WTC11 (cell line): ENCODE data around the gene GABPB2. TPM values are rescaled to one million over a fixed set of nuclear protein-coding genes. Genes with fewer than 3 reads are reported as not detected.

ENCODE experiments used
- ATAC-seq: fragments of 200-7000 bp; cut with Tn5 transposase; 2 replicates; pipeline ENCODE4 v1.10.0; 2021; ENCODE audit warnings: mild to moderate bottlenecking, moderate library complexity
- CTCF ChIA-PET: fragments of 300-600 bp; sonication (Branson Sonifier 250); formaldehyde crosslinking; loops from one replicate; lab custom pipeline; 2021; ENCODE audit warnings: antibody characterized with exemption; lab: Charles Lee
- POLR2A ChIA-PET: fragments of 350-600 bp; sonication (Branson Sonifier 250); formaldehyde crosslinking; loops from one replicate; lab custom pipeline; 2021; ENCODE audit warnings: antibody characterized with exemption; lab: Charles Lee
- DNase-seq: peaks from one replicate; pipeline ENCODE4 v3.0.0; 2021; ENCODE audit warnings: low spot score
- H3K27ac Mint-ChIP-seq: 2 replicates; pipeline ENCODE4 v1.8.0; 2021; ENCODE audit warnings: mixed read lengths
- H3K27me3 Mint-ChIP-seq: 2 replicates; pipeline ENCODE4 v1.8.0; 2021; ENCODE audit warnings: low read depth, mild to moderate bottlenecking, moderate library complexity, mixed read lengths
- H3K36me3 Mint-ChIP-seq: 2 replicates; pipeline ENCODE4 v1.8.0; 2021; ENCODE audit warnings: mixed read lengths
- H3K4me1 Mint-ChIP-seq: 2 replicates; pipeline ENCODE4 v1.8.0; 2022; ENCODE audit warnings: mixed read lengths
- H3K4me3 Mint-ChIP-seq: 2 replicates; pipeline ENCODE4 v1.8.0; 2021; ENCODE audit warnings: mild to moderate bottlenecking, moderate library complexity, mixed read lengths
- H3K9me3 Mint-ChIP-seq: 2 replicates; pipeline ENCODE4 v1.8.0; 2021; ENCODE audit warnings: mixed read lengths
- CTCF ChIP-seq: fragments of 200-600 bp; IDR thresholded peaks from 2 replicates; pipeline ENCODE4 v1.8.0; 2022; ENCODE audit warnings: antibody characterized with exemption
- ELF4 ChIP-seq: sonication (generic); formaldehyde crosslinking; IDR thresholded peaks from 2 replicates; pipeline ENCODE4 v1.8.1; 2022; ENCODE audit warnings: low read depth, mild to moderate bottlenecking, moderate library complexity, missing genetic modification reagents
- ERG ChIP-seq: fragments of 250-450 bp; sonication (Bioruptor Pico); IDR thresholded peaks from 2 replicates; pipeline ENCODE4 v1.8.0; 2021; ENCODE audit warnings: mild to moderate bottlenecking
- GTF2I ChIP-seq: fragments of 250-450 bp; sonication (Bioruptor Pico); conservative IDR thresholded peaks from 2 replicates; pipeline ENCODE4 v1.4.0; 2021; ENCODE audit warnings: mild to moderate bottlenecking
- JUN ChIP-seq: sonication (generic); formaldehyde crosslinking; IDR thresholded peaks from 2 replicates; pipeline ENCODE4 v1.8.0; 2023; ENCODE audit warnings: mild to moderate bottlenecking, missing genetic modification reagents
- MLX ChIP-seq: sonication (generic); formaldehyde crosslinking; IDR thresholded peaks from 2 replicates; pipeline ENCODE4 v1.8.1; 2023; ENCODE audit warnings: mild to moderate bottlenecking, missing genetic modification reagents, moderate library complexity
- MXD4 ChIP-seq: fragments of 250-450 bp; sonication (Bioruptor Pico); IDR thresholded peaks from 2 replicates; pipeline ENCODE4 v1.8.0; 2021; ENCODE audit warnings: mild to moderate bottlenecking, moderate library complexity, borderline replicate concordance
- NFATC4 ChIP-seq: fragments of 250-450 bp; sonication (Bioruptor Pico); IDR thresholded peaks from 2 replicates; pipeline ENCODE4 v1.9.0; 2021; ENCODE audit warnings: mild to moderate bottlenecking
- NFYB ChIP-seq: sonication (generic); formaldehyde crosslinking; conservative IDR thresholded peaks from 2 replicates; pipeline ENCODE4 v1.8.0; 2022; ENCODE audit warnings: low read depth, missing genetic modification reagents
- NR1H2 ChIP-seq: sonication (generic); formaldehyde crosslinking; IDR thresholded peaks from 2 replicates; pipeline ENCODE4 v1.9.0; 2021; ENCODE audit warnings: mild to moderate bottlenecking, moderate library complexity, missing genetic modification reagents
- OVOL2 ChIP-seq: fragments of 250-450 bp; sonication (Bioruptor Pico); IDR thresholded peaks from 2 replicates; pipeline ENCODE4 v1.9.0; 2021; ENCODE audit warnings: mild to moderate bottlenecking, borderline replicate concordance
- PRRX2 ChIP-seq: fragments of 250-450 bp; sonication (Bioruptor Pico); IDR thresholded peaks from 2 replicates; pipeline ENCODE4 v1.8.0; 2021; ENCODE audit warnings: mild to moderate bottlenecking
- SMAD3 ChIP-seq: sonication (generic); formaldehyde crosslinking; IDR thresholded peaks from 2 replicates; pipeline ENCODE4 v1.8.0; 2022; ENCODE audit warnings: missing genetic modification reagents, mild to moderate bottlenecking, borderline replicate concordance
- SMAD4 ChIP-seq: sonication (generic); formaldehyde crosslinking; IDR thresholded peaks from 2 replicates; pipeline ENCODE4 v1.8.0; 2022; ENCODE audit warnings: mild to moderate bottlenecking, missing genetic modification reagents
- SP1 ChIP-seq: sonication (generic); formaldehyde crosslinking; conservative IDR thresholded peaks from 2 replicates; pipeline ENCODE4 v1.8.1; 2022; ENCODE audit warnings: missing genetic modification reagents
- TEAD1 ChIP-seq: sonication (generic); formaldehyde crosslinking; IDR thresholded peaks from 2 replicates; pipeline ENCODE4 v1.8.0; 2022; ENCODE audit warnings: mild to moderate bottlenecking, missing genetic modification reagents
- TP53 ChIP-seq: sonication (generic); formaldehyde crosslinking; IDR thresholded peaks from 2 replicates; pipeline ENCODE4 v1.8.1; 2023; ENCODE audit warnings: mild to moderate bottlenecking, missing genetic modification reagents
- ZNF121 ChIP-seq: sonication (generic); formaldehyde crosslinking; IDR thresholded peaks from 2 replicates; pipeline ENCODE4 v1.8.0; 2023; ENCODE audit warnings: missing genetic modification reagents
- ZNF317 ChIP-seq: sonication (generic); formaldehyde crosslinking; IDR thresholded peaks from 2 replicates; pipeline ENCODE4 v1.8.1; 2023; ENCODE audit warnings: low read depth, mild to moderate bottlenecking, moderate library complexity, missing genetic modification reagents, borderline replicate concordance
- total RNA-seq: library from RNA; stranded (reverse); gene quantifications from 3 replicates; pipeline ENCODE4 v1.2.3, GENCODE V29; 2021
- TF ChIP-seq, protein P1 (sequence below): sonication (generic); formaldehyde crosslinking; IDR thresholded peaks from 2 replicates; pipeline ENCODE4 v1.8.0; 2022; ENCODE audit warnings: missing genetic modification reagents
- TF ChIP-seq, protein P2 (sequence below): sonication (generic); formaldehyde crosslinking; IDR thresholded peaks from 2 replicates; pipeline ENCODE4 v1.8.1; 2023; ENCODE audit warnings: mild to moderate bottlenecking, missing genetic modification reagents, borderline replicate concordance
- TF ChIP-seq, protein P3 (sequence below): sonication (generic); formaldehyde crosslinking; IDR thresholded peaks from 2 replicates; pipeline ENCODE4 v1.8.1; 2022; ENCODE audit warnings: low read depth, mild to moderate bottlenecking, moderate library complexity, missing genetic modification reagents, borderline replicate concordance

GABPB2 gene
- total RNA-seq, 1 experiment from 2014 or later = 1.7 TPM

DNA sequence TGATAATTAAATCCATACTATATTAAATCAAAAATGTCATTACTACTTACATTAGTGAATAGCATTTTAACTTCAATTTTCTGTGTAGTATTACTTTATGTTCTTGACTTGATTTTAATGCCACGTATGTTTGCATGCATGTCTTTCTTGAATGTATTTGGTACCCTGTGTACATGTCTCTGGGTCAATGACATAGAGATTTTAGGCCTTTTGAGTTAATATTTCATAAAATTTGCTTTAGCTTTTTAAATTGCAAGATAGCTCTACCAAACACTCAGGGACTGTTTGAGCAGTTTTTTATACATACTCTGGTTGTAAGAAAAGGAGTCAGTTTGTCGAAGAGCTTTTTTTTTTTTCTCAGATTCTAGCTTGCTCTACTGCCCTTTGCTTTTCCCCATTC is 8.9 kb upstream of the GABPB2 start (continued):
- no peak for TF ChIP-seq ERG

DNA sequence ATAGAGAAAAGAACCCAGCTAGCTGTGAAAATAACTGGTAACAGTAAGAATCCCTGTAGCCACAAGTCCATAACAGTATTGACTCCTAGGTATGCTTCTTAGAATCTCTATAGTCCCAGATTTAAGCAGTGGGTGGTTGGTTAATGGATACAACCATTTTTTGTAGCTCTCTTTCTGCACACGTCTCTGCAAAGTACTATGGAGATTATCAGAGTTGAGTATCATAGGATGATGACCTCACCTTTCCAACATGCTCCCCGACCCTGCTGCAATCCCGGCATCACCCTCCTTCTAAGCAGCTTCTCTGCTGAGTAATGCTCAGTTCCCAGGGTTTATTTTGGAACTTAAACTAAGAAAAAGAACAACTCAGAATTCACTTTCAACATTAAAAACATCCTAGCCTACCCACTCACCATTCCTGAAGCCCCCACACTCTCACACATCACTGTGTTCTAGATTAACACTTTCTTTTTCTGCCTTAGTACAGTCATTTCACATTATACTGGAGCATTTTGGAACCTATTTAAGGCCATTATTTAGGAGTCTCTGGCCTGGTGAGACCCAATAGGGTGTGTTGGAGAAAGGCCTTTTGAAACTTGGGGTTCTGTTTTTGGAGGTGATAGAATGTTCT is 7.7 kb upstream of the GABPB2 start:
- CTCF ChIA-PET = interaction anchor here (1.0 to 6.5 kb wide), 4 partner anchors 9 to 38 kb away, joined by 3 to 43 read pairs (median 22); partner anchors contain the start of genes C1orf56 and GABPB2
- ATAC-seq = no peak

DNA sequence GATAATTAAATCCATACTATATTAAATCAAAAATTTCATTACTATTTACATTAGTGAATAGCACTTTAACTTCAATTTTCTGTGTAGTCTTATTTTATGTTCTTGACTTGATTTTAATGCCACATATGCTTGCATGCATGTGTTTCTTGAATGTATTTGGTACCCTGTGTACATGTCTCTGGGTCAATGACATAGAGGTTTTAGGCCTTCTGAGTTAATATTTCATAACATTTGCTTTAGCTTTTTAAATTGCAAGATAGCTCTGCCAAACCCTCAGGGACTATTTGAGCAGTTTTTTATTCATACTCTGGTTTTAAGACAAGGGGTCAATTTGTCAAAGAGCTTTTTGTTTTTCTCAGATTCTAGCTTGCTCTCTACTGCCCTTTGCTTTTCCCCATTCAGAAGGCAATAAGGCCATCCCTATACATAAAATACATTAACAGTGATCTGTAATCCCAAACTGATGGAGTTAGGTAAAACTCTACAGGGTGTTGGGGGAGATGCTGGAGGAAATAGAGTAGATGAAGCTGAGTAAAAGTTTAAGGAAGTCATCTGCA is 5.4 kb upstream of the GABPB2 start:
- Mint-ChIP-seq H3K27me3 (no peaks in the 10 kb centered on the region), H3K4me3 (no peak overlapping the region), H3K9me3 (no peaks in the 10 kb centered on the region), H3K4me1 (peaks cover 31% of the 10 kb centered on the region), H3K27ac (peak overlapping the region; percentile 6; the same call in 1 of the 2 replicates), H3K36me3 (peaks cover 19% of the 10 kb centered on the region)
- ATAC-seq (no peak), DNase-seq (no peak)
- POLR2A ChIA-PET = interaction anchor here (1.4 kb wide), 1 partner anchor 17 kb away, joined by 4 read pairs; no protein-coding TSS in a partner anchor
- CTCF ChIA-PET = interaction anchor here (1.1 to 1.2 kb wide), 2 partner anchors 17 to 35 kb away, joined by 3 read pairs; no protein-coding TSS in a partner anchor
- TF ChIP-seq SMAD3 (CRISPR knock-in tag) (no peak), SP1 (CRISPR knock-in tag) (no peak), JUN (CRISPR knock-in tag) (no peak), NR1H2 (no peak), SMAD4 (CRISPR knock-in tag) (no peak), GTF2I (CRISPR knock-in tag) (no peak), CTCF (no peak), ZNF121 (CRISPR knock-in tag) (no peak)
- TF ChIP-seq, protein P1, sequence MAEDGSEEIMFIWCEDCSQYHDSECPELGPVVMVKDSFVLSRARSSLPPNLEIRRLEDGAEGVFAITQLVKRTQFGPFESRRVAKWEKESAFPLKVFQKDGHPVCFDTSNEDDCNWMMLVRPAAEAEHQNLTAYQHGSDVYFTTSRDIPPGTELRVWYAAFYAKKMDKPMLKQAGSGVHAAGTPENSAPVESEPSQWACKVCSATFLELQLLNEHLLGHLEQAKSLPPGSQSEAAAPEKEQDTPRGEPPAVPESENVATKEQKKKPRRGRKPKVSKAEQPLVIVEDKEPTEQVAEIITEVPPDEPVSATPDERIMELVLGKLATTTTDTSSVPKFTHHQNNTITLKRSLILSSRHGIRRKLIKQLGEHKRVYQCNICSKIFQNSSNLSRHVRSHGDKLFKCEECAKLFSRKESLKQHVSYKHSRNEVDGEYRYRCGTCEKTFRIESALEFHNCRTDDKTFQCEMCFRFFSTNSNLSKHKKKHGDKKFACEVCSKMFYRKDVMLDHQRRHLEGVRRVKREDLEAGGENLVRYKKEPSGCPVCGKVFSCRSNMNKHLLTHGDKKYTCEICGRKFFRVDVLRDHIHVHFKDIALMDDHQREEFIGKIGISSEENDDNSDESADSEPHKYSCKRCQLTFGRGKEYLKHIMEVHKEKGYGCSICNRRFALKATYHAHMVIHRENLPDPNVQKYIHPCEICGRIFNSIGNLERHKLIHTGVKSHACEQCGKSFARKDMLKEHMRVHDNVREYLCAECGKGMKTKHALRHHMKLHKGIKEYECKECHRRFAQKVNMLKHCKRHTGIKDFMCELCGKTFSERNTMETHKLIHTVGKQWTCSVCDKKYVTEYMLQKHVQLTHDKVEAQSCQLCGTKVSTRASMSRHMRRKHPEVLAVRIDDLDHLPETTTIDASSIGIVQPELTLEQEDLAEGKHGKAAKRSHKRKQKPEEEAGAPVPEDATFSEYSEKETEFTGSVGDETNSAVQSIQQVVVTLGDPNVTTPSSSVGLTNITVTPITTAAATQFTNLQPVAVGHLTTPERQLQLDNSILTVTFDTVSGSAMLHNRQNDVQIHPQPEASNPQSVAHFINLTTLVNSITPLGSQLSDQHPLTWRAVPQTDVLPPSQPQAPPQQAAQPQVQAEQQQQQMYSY (CRISPR knock-in tag) = no peak
- TF ChIP-seq, protein P2, sequence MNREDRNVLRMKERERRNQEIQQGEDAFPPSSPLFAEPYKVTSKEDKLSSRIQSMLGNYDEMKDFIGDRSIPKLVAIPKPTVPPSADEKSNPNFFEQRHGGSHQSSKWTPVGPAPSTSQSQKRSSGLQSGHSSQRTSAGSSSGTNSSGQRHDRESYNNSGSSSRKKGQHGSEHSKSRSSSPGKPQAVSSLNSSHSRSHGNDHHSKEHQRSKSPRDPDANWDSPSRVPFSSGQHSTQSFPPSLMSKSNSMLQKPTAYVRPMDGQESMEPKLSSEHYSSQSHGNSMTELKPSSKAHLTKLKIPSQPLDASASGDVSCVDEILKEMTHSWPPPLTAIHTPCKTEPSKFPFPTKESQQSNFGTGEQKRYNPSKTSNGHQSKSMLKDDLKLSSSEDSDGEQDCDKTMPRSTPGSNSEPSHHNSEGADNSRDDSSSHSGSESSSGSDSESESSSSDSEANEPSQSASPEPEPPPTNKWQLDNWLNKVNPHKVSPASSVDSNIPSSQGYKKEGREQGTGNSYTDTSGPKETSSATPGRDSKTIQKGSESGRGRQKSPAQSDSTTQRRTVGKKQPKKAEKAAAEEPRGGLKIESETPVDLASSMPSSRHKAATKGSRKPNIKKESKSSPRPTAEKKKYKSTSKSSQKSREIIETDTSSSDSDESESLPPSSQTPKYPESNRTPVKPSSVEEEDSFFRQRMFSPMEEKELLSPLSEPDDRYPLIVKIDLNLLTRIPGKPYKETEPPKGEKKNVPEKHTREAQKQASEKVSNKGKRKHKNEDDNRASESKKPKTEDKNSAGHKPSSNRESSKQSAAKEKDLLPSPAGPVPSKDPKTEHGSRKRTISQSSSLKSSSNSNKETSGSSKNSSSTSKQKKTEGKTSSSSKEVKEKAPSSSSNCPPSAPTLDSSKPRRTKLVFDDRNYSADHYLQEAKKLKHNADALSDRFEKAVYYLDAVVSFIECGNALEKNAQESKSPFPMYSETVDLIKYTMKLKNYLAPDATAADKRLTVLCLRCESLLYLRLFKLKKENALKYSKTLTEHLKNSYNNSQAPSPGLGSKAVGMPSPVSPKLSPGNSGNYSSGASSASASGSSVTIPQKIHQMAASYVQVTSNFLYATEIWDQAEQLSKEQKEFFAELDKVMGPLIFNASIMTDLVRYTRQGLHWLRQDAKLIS (CRISPR knock-in tag) = no peak

More for the DNA sequence above, 7.7 kb upstream of the GABPB2 start:
- POLR2A ChIA-PET = interaction anchor here (0.6 to 1.7 kb wide), 2 partner anchors 9 to 18 kb away, joined by 5 to 7 read pairs; no protein-coding TSS in a partner anchor
- no peaks in the 10 kb centered on the region for H3K9me3 Mint-ChIP-seq
- DNase-seq = no peak
- peaks cover 19% of the 10 kb centered on the region for H3K36me3 Mint-ChIP-seq
- peak overlapping the region; percentile 46; the same call in 1 of the 2 replicates for H3K27ac Mint-ChIP-seq
- peaks cover 35% of the 10 kb centered on the region for H3K4me1 Mint-ChIP-seq
- H3K4me3 Mint-ChIP-seq = no peak overlapping the region
- no peaks in the 10 kb centered on the region for H3K27me3 Mint-ChIP-seq
- TF ChIP-seq OVOL2 (CRISPR knock-in tag) = no peak
- TF ChIP-seq TEAD1 = no peak
- no peak for TF ChIP-seq MXD4 (CRISPR knock-in tag)
- no peak for TF ChIP-seq NFYB
- no peak for TF ChIP-seq ZNF317
- no peak for TF ChIP-seq NFATC4 (CRISPR knock-in tag)
- TF ChIP-seq PRRX2 (CRISPR knock-in tag) = no peak
- no peak for TF ChIP-seq TP53 (CRISPR knock-in tag)
- TF ChIP-seq, protein P3, sequence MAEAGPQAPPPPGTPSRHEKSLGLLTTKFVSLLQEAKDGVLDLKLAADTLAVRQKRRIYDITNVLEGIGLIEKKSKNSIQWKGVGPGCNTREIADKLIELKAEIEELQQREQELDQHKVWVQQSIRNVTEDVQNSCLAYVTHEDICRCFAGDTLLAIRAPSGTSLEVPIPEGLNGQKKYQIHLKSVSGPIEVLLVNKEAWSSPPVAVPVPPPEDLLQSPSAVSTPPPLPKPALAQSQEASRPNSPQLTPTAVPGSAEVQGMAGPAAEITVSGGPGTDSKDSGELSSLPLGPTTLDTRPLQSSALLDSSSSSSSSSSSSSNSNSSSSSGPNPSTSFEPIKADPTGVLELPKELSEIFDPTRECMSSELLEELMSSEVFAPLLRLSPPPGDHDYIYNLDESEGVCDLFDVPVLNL (CRISPR knock-in tag) = no peak
- no peak for TF ChIP-seq ELF4 (CRISPR knock-in tag)
- TF ChIP-seq MLX (CRISPR knock-in tag) = no peak
